Fibroblast of pulmonary artery (primary cell): ENCODE results near the gene EIF4ENIF1.
"Not testable (repeated sequence)": the region's sequence is repeated elsewhere in the genome, so short reads cannot be mapped to it uniquely, and the experiment has no call there.

Experiments used
- DNase-seq: peaks from one replicate; pipeline ENCODE4 v3.0.0-alpha.2; 2010; ENCODE audit warnings: low read depth
- H3K4me3 ChIP-seq: replicated peaks from 2 replicates; pipeline ENCODE4 v1.5.1; 2011; ENCODE audit warnings: low read depth, mild to moderate bottlenecking, control low read depth, low read length, moderate library complexity
- TF ChIP-seq, protein P1 (sequence below): IDR thresholded peaks from 2 replicates; pipeline ENCODE4 v1.5.1; 2011; ENCODE audit warnings: mild to moderate bottlenecking, control low read depth, low read length, inconsistent platforms; ENCODE audit errors: missing control alignments

EIF4ENIF1 gene

DNA sequence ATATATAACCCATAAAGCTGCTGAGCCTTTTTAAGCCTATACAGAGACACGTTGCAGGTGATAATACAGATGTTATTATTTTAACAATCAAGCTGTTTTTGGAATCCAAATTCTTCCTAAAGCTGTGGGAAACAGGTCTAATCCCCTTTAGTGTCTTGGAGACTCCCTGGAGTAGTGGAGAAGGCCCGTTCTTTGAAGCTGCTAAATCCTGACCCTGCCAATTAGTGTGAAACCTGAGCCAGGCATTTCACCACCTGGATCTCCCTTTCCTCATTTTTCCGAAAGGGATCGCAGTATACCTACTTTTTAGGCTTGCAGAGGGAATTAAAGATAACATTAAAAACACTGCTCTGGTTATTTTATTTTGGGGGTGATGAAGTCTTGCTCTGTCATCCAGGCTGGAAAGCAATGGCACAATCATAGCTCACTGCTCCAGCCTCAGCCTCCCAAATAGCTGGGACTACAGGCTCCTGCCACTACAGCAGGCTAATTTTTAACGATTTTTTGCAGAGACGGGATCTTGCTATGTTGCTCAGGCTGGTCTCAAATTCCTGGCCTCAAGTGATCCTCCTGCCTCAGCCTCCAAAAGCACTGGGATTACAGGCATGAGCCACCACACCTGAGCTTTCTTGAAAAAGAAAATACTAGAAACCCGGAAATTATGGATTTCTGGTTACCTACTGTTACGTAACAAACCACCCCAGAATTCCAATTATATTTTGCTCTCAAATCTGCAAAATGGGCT lies 1.7 kb upstream of the EIF4ENIF1 start:
- no peak for DNase-seq
- TF ChIP-seq, protein P1, sequence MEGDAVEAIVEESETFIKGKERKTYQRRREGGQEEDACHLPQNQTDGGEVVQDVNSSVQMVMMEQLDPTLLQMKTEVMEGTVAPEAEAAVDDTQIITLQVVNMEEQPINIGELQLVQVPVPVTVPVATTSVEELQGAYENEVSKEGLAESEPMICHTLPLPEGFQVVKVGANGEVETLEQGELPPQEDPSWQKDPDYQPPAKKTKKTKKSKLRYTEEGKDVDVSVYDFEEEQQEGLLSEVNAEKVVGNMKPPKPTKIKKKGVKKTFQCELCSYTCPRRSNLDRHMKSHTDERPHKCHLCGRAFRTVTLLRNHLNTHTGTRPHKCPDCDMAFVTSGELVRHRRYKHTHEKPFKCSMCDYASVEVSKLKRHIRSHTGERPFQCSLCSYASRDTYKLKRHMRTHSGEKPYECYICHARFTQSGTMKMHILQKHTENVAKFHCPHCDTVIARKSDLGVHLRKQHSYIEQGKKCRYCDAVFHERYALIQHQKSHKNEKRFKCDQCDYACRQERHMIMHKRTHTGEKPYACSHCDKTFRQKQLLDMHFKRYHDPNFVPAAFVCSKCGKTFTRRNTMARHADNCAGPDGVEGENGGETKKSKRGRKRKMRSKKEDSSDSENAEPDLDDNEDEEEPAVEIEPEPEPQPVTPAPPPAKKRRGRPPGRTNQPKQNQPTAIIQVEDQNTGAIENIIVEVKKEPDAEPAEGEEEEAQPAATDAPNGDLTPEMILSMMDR, result no peak
- H3K4me3 ChIP-seq, result peak overlapping the region; percentile 74

DNA sequence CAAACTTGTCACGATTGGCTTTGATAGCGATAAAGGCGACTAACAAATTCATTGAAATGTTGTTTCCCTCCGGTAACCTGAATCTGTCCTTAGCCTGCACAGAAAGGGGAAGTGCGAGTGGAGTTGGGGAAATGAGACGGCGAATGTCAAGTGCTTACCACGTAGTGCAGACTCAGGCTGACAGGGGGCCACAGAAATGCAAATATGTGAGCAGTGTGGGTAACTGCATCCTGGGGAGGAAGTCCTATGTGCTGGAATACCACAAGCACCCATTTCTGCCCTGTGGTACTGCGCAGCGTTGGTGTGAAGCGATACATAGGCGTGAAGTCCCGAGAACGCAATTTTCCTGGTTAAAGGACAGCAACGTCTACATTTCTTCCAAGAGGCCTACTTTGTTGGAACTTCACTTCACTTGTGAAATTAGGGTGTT lies 869 bp upstream of the EIF4ENIF1 start:
- TF ChIP-seq, protein P1, result no peak
- peak; percentile 71 for DNase-seq

DNA sequence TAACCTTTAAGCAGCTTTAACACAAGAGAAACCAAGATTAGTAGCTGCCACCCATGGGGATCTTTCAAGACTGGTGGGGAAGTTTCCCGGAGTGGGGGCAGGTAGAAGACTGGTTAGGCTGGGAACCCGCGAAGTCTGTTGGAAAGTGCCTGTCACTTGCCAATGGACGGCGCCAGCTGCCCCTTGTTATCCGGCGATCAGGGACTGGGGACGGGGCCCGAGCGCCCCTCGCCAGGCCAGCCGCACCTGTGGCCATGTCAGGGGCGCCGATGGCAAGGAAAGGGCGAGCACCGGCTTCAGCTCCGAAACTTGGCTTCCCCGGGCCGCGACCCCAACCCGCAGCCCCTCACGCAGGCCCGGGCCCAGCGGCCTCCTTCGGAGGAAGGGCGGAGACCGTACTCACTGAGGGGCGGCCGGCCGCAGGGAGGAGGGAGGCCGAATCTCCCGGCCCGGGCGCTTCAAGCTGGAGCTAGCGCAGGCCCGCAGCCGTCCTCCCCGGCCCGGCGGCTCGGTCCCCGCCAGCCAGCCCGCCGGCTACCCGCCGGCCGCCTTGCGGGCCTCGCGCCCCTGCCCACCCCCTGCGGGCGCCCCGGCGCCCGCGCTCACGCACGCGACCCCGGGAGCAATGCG lies 539 bp downstream of the EIF4ENIF1 start:
- DNase-seq, result peak; percentile 27
- H3K4me3 ChIP-seq, result peak overlapping the region; percentile 74
- TF ChIP-seq, protein P1, result no peak

More for the DNA sequence above, 869 bp upstream of the EIF4ENIF1 start:
- H3K4me3 ChIP-seq, result peak overlapping the region; percentile 74

DNA sequence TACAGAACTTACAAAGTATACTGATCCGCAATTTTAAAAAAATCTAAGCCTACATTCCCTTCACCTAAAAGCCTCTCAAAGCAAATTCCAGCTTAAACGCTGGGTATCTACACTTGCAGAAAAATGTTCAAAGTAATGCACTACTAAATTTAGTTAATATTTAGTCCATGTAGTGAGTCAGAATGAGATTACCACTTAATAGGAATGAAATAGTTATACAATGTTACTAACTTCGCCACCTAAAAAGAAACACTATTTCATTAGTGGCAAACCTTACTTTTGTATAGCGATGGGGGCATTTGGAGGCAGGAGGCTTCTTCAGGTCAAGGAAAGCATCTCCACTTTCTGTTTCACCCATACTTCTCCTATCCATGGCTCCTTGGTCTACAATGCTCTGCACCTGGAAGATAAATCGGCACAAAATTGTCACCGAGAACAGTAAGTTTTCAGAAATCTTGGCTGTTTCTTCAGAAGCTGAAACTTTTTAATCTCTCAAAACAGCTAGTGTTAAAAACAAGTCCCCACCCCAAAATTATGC lies 1.2 kb downstream of the EIF4ENIF1 start:
- TF ChIP-seq, protein P1, result no peak
- no peak for DNase-seq
- peak overlapping the region; percentile 74 for H3K4me3 ChIP-seq

DNA sequence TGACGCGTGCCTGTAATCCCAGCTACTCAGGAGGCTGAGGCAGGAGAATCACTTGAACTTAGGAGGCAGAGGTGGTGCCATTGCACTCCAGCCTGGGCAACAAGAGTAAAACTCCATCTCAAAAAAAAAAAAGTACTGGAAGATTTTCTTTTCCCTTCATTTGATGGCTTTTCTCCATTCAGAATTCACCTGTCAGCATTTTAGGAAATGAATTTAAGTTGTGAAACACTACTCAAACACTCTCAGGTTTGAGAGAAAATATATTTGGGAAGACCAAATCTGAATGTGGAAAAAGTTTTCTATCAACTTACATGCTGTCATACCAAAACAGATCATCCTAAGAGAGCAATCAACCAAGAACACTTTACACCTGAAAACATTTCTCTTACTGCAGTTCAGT lies 2.7 kb downstream of the EIF4ENIF1 start:
- DNase-seq, result no peak
- TF ChIP-seq, protein P1, result no peak
- no peak overlapping the region for H3K4me3 ChIP-seq

DNA sequence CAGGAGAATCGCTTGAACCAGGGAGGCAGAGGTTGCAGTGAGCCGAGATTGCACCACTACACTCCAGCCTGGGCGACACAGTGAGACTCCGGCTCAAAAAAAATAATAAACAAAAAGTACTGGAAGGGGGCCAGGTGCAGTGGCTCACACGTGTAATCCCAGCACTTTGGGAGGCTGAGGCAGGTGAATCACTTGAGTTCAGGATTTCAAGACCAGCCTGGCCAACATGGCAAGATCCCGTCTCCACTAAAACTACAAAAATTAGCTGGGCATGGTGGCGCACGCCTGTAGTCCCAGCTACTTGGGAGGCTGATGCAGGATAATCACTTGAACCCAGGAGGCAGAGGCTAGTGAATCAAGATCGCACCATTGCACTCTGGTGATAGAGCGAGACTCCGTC lies 3.3 kb downstream of the EIF4ENIF1 start:
- not testable (repeated sequence) for DNase-seq, H3K4me3 ChIP-seq

DNA sequence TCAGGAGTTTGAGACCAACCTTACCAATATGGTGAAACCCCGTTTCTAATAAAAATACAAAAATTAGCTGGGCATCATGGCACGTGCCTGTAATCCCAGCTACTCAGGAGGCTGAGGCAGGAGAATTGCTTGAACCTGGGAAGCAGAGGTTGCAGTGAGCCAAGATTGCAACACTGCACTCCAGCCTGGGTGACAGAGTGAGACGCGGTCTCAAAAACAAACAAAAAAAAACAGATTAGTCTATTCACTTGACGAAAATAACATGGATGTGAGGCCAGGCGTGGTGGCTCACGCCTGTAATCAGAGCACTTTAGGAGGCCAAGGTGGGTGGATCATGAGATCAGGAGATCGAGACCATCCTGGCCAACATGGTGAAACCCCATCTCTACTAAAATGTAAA lies 7.2 kb downstream of the EIF4ENIF1 start:
- H3K4me3 ChIP-seq, DNase-seq: not testable (repeated sequence)

DNA sequence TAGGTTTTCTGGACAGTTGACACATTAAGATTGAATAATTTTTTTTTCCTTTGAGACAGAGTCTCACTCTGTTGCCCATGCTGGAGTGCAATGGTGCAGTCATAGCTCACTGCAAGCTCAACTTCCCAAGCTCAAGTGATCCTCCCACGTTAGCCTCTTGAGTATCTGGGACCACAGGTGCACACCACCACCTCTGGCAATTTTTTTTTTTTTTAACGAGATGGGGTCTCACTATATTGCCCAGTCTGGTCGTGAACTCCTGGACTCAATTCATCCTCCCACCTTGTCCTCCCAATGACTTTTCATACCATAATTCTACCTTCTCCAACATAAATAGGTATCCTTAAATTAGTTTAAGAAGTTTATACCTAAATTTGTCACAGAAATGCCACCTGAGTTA lies 8.5 kb downstream of the EIF4ENIF1 start:
- H3K4me3 ChIP-seq, result no peak overlapping the region
- no peak for DNase-seq
- TF ChIP-seq, protein P1, result no peak
